K562 (cell line): Measurements from ENCODE around the gene AGAP3. TPM values are rescaled to one million over a fixed set of nuclear protein-coding genes. Genes with fewer than 3 reads are reported as not detected.
A peak's percentile ranks its signal among the peaks of the same experiment; 100 is the strongest.

Experiments
- ARHGAP35 ChIP-seq: fragments of 450-650 bp; IDR thresholded peaks from 2 replicates; pipeline ENCODE4 v1.6.1; 2018; ENCODE audit not compliant: partially characterized antibody
- BRF1 ChIP-seq: IDR thresholded peaks from 3 replicates; pipeline ENCODE4 v1.6.1; 2011; ENCODE audit warnings: borderline replicate concordance, mild to moderate bottlenecking; ENCODE audit not compliant: insufficient read length; ENCODE audit errors: extremely low read depth
- CAMTA2 ChIP-seq: fragments of 250-450 bp; sonication (Bioruptor Pico); conservative IDR thresholded peaks from 2 replicates; pipeline ENCODE4 v1.5.1; 2022
- CHD4 ChIP-seq: fragments of 200-600 bp; sonication (generic); IDR thresholded peaks from 3 replicates; pipeline ENCODE4 v1.6.1; 2012; ENCODE audit warnings: low read depth, mild to moderate bottlenecking, mixed read lengths, low read length, inconsistent platforms; ENCODE audit not compliant: insufficient read depth, insufficient replicate concordance, poor library complexity, severe bottlenecking
- HDGF ChIP-seq: fragments of 450-650 bp; IDR thresholded peaks from 2 replicates; pipeline ENCODE4 v1.6.1; 2016
- HNRNPLL ChIP-seq: fragments of 200-400 bp; formaldehyde crosslinking; IDR thresholded peaks from 2 replicates; pipeline ENCODE4 v1.6.1; 2017; ENCODE audit warnings: low read length, low read depth, mild to moderate bottlenecking; ENCODE audit not compliant: poor library complexity, severe bottlenecking
- JUN ChIP-seq, 2 experiments: sonication (generic) in 1 of 2; formaldehyde crosslinking in 1 of 2; IDR thresholded peaks; 2 replicates each; pipeline versions ENCODE4 v1.6.1 to v1.8.0; 2012 to 2022; ENCODE audit warnings: borderline replicate concordance in 2 of 2, mild to moderate bottlenecking in 2 of 2, improper control_type of control experiment in 1 of 2, low read depth in 1 of 2, low read length in 1 of 2, missing genetic modification reagents in 1 of 2
- RBM22 ChIP-seq: fragments of 200-400 bp; formaldehyde crosslinking; IDR thresholded peaks from 2 replicates; pipeline ENCODE4 v1.6.1; 2018; ENCODE audit warnings: low read length, low read depth; ENCODE audit not compliant: poor library complexity, severe bottlenecking
- SIN3A ChIP-seq, 2 experiments: fragments of 150-350 bp in 1 of 2; IDR thresholded peaks; 2 replicates each; pipeline ENCODE4 v1.6.1; 2011 to 2016; ENCODE audit warnings: borderline replicate concordance in 2 of 2, low read depth in 2 of 2, low read length in 2 of 2, mild to moderate bottlenecking in 2 of 2, moderate library complexity in 2 of 2; ENCODE audit not compliant: control insufficient read depth in 1 of 2
- SLC30A9 ChIP-seq: fragments of 250-450 bp; sonication (Bioruptor Pico); IDR thresholded peaks from 2 replicates; pipeline ENCODE4 v1.8.0; 2022; ENCODE audit warnings: mild to moderate bottlenecking, moderate library complexity
- SREBF2 ChIP-seq: sonication (generic); formaldehyde crosslinking; IDR thresholded peaks from 2 replicates; pipeline ENCODE4 v1.4.0; 2020; ENCODE audit warnings: mild to moderate bottlenecking, missing genetic modification reagents
- STAT5A ChIP-seq: IDR thresholded peaks from 2 replicates; pipeline ENCODE4 v1.6.1; 2012; ENCODE audit warnings: low read length, inconsistent platforms, borderline replicate concordance
- TAL1 ChIP-seq: fragments of 450-650 bp; IDR thresholded peaks from 2 replicates; pipeline ENCODE4 v1.6.1; 2016; ENCODE audit warnings: mild to moderate bottlenecking
- TCF7 ChIP-seq: sonication (generic); IDR thresholded peaks from 2 replicates; pipeline ENCODE4 v1.6.1; 2016; ENCODE audit warnings: antibody characterized with exemption, borderline replicate concordance
- TRIM24 ChIP-seq, 2 experiments: fragments of 450-650 bp; IDR thresholded peaks; 2 replicates each; pipeline ENCODE4 v1.6.1; 2016
- U2AF2 ChIP-seq: fragments of 200-400 bp; formaldehyde crosslinking; optimal IDR thresholded peaks from 2 replicates; pipeline ENCODE3; 2017; ENCODE audit warnings: low read depth, mild to moderate bottlenecking, low read length
- ZNF121 ChIP-seq: sonication (generic); formaldehyde crosslinking; conservative IDR thresholded peaks from 2 replicates; pipeline ENCODE4 v1.8.0; 2022; ENCODE audit warnings: missing genetic modification reagents
- ZNF408 ChIP-seq: fragments of 250-450 bp; sonication (Bioruptor Pico); IDR thresholded peaks from 2 replicates; pipeline ENCODE4 v1.4.0; 2020; ENCODE audit warnings: low read depth, mild to moderate bottlenecking, moderate library complexity
- polyA plus RNA-seq, 8 experiments: library from polyadenylated mRNA; depleted of rRNA in 4 of 8; stranded (reverse) in 5 of 8; unstranded in 3 of 8; fragments of >200 nt; fragmentation: Nextera tagmentation in 2 of 8; fragmentation: Illumina TruSeq in 1 of 8; extraction: Ambion mirVana in 2 of 8; extraction: Trizol in 1 of 8; gene quantifications; 2 replicates each; pipeline versions ENCODE4 v1.2.1 to v1.2.3, GENCODE V29; 2011 to 2014; ENCODE audit warnings: inconsistent platforms in 1 of 8, missing spikeins in 1 of 8
- total RNA-seq, 7 experiments: library from RNA; depleted of rRNA in 6 of 7; stranded (reverse); fragments of >200 nt in 6 of 7; fragmentation: Illumina TruSeq in 2 of 7; extraction: Trizol in 2 of 7; gene quantifications; 2 replicates each; pipeline versions ENCODE4 v1.2.1 to v1.2.3, GENCODE V29; 2011 to 2021; ENCODE audit warnings: low replicate concordance in 1 of 7
- TF ChIP-seq, protein P1 (sequence below): fragments of 250-450 bp; sonication (Bioruptor Pico); IDR thresholded peaks from 2 replicates; pipeline ENCODE4 v1.9.0; 2021; ENCODE audit warnings: mild to moderate bottlenecking
- TF ChIP-seq, protein P2 (sequence below): IDR thresholded peaks from 3 replicates; pipeline ENCODE4 v1.6.1; 2011; ENCODE audit warnings: borderline replicate concordance, mild to moderate bottlenecking, moderate library complexity; ENCODE audit not compliant: insufficient read length; ENCODE audit errors: extremely low read depth
- TF ChIP-seq, protein P3 (sequence below): fragments of 450-650 bp; IDR thresholded peaks from 2 replicates; pipeline ENCODE4 v1.7.1; 2018; ENCODE audit warnings: mild to moderate bottlenecking, low read depth; ENCODE audit not compliant: partially characterized antibody

The AGAP3 gene
- total and polyA plus RNA-seq, 9 of the 15 experiments (the other 6 are each of a cell fraction or from before 2014, with no cell fraction given), result 3.4 to 208 (median 62.2) TPM

DNA sequence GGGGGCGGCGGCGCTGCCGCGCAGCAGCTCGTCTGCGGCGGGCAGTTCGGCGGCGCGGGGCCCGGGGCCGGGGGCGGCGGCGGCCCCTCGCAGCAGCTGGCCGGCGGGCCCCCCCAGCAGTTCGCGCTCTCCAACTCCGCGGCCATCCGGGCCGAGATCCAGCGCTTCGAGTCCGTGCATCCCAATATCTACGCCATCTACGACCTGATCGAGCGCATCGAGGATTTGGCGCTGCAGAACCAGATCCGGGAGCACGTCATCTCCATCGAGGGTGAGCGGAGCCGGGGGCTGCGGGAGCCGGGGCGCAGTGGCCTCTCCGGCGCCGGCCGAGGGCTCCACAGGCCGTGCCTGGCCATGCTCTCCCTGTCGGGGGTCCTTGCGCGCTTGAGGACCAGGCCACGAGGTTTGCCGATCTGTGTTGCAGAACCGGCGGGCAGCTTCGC, 548 bp downstream of the AGAP3 start (continued):
- TF ChIP-seq CHD4, result no peak
- TF ChIP-seq ARHGAP35, result no peak
- no peak for TF ChIP-seq STAT5A
- TF ChIP-seq JUN (IDR thresholded peaks at IDR 0.05; ENCODE audit: borderline replicate concordance, low read depth, low read length), result no peak
- TF ChIP-seq JUN (CRISPR knock-in tag; IDR thresholded peaks at IDR 0.05; ENCODE audit: borderline replicate concordance), result no peak; the same call in 1 of the 2 replicates
- TF ChIP-seq SREBF2 (CRISPR knock-in tag), result no peak
- no peak for TF ChIP-seq HDGF
- no peak for TF ChIP-seq U2AF2
- TF ChIP-seq SLC30A9, result no peak
- no peak for TF ChIP-seq TAL1
- no peak for TF ChIP-seq BRF1
- no peak for TF ChIP-seq ZNF121 (CRISPR knock-in tag)
- TF ChIP-seq TCF7, result no peak
- no peak for TF ChIP-seq SIN3A (IDR thresholded peaks at IDR 0.05; ENCODE audit: borderline replicate concordance in 2 of 2, control insufficient read depth in 1 of 2, low read depth in 2 of 2, low read length in 2 of 2)
- no peak for TF ChIP-seq RBM22
- TF ChIP-seq, protein P1, sequence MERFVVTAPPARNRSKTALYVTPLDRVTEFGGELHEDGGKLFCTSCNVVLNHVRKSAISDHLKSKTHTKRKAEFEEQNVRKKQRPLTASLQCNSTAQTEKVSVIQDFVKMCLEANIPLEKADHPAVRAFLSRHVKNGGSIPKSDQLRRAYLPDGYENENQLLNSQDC (CRISPR knock-in tag), result no peak
- no peak for TF ChIP-seq TRIM24 (IDR thresholded peaks at IDR 0.05)
- TF ChIP-seq, protein P2, sequence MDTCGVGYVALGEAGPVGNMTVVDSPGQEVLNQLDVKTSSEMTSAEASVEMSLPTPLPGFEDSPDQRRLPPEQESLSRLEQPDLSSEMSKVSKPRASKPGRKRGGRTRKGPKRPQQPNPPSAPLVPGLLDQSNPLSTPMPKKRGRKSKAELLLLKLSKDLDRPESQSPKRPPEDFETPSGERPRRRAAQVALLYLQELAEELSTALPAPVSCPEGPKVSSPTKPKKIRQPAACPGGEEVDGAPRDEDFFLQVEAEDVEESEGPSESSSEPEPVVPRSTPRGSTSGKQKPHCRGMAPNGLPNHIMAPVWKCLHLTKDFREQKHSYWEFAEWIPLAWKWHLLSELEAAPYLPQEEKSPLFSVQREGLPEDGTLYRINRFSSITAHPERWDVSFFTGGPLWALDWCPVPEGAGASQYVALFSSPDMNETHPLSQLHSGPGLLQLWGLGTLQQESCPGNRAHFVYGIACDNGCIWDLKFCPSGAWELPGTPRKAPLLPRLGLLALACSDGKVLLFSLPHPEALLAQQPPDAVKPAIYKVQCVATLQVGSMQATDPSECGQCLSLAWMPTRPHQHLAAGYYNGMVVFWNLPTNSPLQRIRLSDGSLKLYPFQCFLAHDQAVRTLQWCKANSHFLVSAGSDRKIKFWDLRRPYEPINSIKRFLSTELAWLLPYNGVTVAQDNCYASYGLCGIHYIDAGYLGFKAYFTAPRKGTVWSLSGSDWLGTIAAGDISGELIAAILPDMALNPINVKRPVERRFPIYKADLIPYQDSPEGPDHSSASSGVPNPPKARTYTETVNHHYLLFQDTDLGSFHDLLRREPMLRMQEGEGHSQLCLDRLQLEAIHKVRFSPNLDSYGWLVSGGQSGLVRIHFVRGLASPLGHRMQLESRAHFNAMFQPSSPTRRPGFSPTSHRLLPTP, result no peak
- peak; percentile 31 for TF ChIP-seq HNRNPLL
- no peak for TF ChIP-seq CAMTA2 (CRISPR knock-in tag)
- TF ChIP-seq, protein P3, sequence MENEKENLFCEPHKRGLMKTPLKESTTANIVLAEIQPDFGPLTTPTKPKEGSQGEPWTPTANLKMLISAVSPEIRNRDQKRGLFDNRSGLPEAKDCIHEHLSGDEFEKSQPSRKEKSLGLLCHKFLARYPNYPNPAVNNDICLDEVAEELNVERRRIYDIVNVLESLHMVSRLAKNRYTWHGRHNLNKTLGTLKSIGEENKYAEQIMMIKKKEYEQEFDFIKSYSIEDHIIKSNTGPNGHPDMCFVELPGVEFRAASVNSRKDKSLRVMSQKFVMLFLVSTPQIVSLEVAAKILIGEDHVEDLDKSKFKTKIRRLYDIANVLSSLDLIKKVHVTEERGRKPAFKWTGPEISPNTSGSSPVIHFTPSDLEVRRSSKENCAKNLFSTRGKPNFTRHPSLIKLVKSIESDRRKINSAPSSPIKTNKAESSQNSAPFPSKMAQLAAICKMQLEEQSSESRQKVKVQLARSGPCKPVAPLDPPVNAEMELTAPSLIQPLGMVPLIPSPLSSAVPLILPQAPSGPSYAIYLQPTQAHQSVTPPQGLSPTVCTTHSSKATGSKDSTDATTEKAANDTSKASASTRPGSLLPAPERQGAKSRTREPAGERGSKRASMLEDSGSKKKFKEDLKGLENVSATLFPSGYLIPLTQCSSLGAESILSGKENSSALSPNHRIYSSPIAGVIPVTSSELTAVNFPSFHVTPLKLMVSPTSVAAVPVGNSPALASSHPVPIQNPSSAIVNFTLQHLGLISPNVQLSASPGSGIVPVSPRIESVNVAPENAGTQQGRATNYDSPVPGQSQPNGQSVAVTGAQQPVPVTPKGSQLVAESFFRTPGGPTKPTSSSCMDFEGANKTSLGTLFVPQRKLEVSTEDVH, result no peak
- no peak for TF ChIP-seq ZNF408
